A673 (cell line): Measurements from ENCODE around the gene FOXF2. TPM values are rescaled to one million over a fixed set of nuclear protein-coding genes. Genes with fewer than 3 reads are reported as not detected.
A peak's percentile ranks its signal among the peaks of the same experiment; 100 is the strongest.

Experiments
- BruUV-seq: library from RNA; stranded (reverse); fragments of 400-500 nt; replicated peaks from 2 replicates; lab custom pipeline; 2021; lab: Mats Ljungman, UMichigan
- CTCF ChIA-PET: fragments of 300-600 bp; sonication (Branson Sonifier 250); formaldehyde crosslinking; loops from one replicate; lab custom pipeline; 2022; ENCODE audit warnings: antibody characterized with exemption; lab: Charles Lee
- POLR2A ChIA-PET: fragments of 300-600 bp; sonication (Branson Sonifier 250); formaldehyde crosslinking; loops from one replicate; lab custom pipeline; 2022; ENCODE audit warnings: antibody characterized with exemption; ENCODE audit not compliant: low non-redundant PET; lab: Charles Lee
- DNase-seq: peaks from one replicate; pipeline ENCODE4 v3.0.0-alpha.2; 2015; ENCODE audit warnings: low spot score
- H3K27ac ChIP-seq: fragments of 200-600 bp; sonication (generic); 2 replicates; pipeline ENCODE4 v1.5.1; 2016; ENCODE audit warnings: mixed run types, low read depth, mild to moderate bottlenecking, mixed read lengths, antibody characterized with exemption, low read length; ENCODE audit not compliant: poor library complexity, severe bottlenecking
- H3K27me3 ChIP-seq: fragments of 200-600 bp; sonication (generic); replicated peaks from 2 replicates; pipeline ENCODE4 v1.6.1; 2017; ENCODE audit warnings: mixed run types, low read depth, mild to moderate bottlenecking, mixed read lengths, antibody characterized with exemption, low read length; ENCODE audit not compliant: insufficient read depth, poor library complexity
- H3K36me3 ChIP-seq: fragments of 200-600 bp; sonication (generic); 2 replicates; pipeline ENCODE4 v1.6.1; 2016; ENCODE audit warnings: mixed run types, mild to moderate bottlenecking, mixed read lengths, antibody characterized with exemption, low read length; ENCODE audit not compliant: insufficient read depth, poor library complexity, severe bottlenecking
- H3K4me1 ChIP-seq: fragments of 200-600 bp; sonication (generic); 2 replicates; pipeline ENCODE4 v1.6.1; 2017; ENCODE audit warnings: mixed run types, mild to moderate bottlenecking, mixed read lengths, antibody characterized with exemption, low read length; ENCODE audit not compliant: insufficient read depth, poor library complexity, severe bottlenecking
- H3K4me3 ChIP-seq: fragments of 200-600 bp; sonication (generic); 2 replicates; pipeline ENCODE4 v1.5.1; 2016; ENCODE audit warnings: low read depth, mixed run types, mild to moderate bottlenecking, mixed read lengths, low read length; ENCODE audit not compliant: poor library complexity, severe bottlenecking
- H3K9me3 ChIP-seq: fragments of 200-600 bp; sonication (generic); 2 replicates; pipeline ENCODE4 v1.6.1; 2016; ENCODE audit warnings: mixed run types, low read depth, mild to moderate bottlenecking, mixed read lengths, antibody characterized with exemption, low read length; ENCODE audit not compliant: poor library complexity, severe bottlenecking
- EZH2 ChIP-seq: fragments of 200-600 bp; sonication (generic); IDR thresholded peaks from 2 replicates; pipeline ENCODE4 v1.6.1; 2017; ENCODE audit warnings: borderline replicate concordance, low read depth, mild to moderate bottlenecking, mixed read lengths, antibody characterized with exemption, low read length; ENCODE audit not compliant: poor library complexity, severe bottlenecking
- intact Hi-C: fragments of 100-400 bp; cut with micrococcal nuclease; formaldehyde crosslinking; loops from one replicate; pipeline ENCODE4 v1.10.0; 2022; ENCODE audit not compliant: unreplicated experiment
- total RNA-seq: library from RNA; stranded (reverse); gene quantifications from 2 replicates; pipeline ENCODE4 v1.2.3, GENCODE V29; 2021
- TF ChIP-seq, protein P1 (sequence below): fragments of 300-800, 200-600 bp; sonication (generic); conservative IDR thresholded peaks from 2 replicates; pipeline ENCODE4 v1.5.1; 2017; ENCODE audit warnings: low read depth, mild to moderate bottlenecking, antibody characterized with exemption, low read length, moderate library complexity, mixed read lengths

Gene FOXF2
- total RNA-seq, 1 experiment from 2014 or later: 0.13 TPM

DNA sequence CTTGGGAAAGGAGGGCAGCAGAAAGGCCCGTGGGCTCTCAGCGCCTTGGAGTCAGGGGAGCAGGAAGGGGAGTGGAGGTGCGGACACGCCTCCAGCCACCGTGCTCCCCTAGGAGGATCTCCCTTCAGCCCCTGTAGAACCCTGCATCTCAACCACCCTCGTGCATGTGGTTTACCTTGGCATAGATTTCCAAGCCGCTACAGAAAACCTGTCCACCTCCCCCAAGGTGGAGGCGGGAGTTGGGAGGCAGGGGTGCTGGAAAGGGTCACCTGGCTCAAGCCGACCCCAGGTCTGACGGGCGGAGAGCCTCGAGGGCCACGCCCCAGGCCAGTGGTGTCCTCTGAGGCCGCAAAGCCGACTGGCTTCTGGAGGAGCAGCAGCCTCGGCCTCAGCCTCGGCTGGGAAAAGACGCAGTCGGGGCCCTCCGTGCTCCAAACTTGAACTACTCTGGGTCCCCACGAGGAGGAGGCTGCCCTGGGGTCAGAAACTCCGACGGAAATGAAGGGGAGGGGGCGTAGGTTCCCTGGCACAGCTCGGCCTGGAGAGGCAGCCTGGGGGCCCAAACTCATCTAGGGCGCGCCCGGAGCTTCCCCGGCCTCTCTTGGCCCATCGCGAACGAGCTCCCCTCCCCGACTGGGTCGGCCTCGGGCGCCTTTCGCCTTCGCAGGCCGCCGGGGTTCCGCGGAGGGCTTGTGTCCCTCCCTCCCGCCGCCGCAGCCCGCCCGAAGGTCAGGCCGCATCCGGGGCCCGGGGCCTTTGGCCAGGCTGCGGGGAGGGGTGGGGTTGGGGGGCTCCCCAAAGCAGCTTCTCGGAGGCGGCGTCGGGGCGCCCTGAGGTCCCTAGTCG is 6.3 kb upstream of the FOXF2 start:
- Histone ChIP-seq H3K4me1 (no peaks in the 10 kb centered on the region), H3K9me3 (no peaks in the 10 kb centered on the region), H3K4me3 (no peak overlapping the region), H3K36me3 (no peaks in the 10 kb centered on the region), H3K27me3 (peaks cover 98% of the 10 kb centered on the region), H3K27ac (no peak overlapping the region)
- ChIA-PET POLR2A (no interaction called here), CTCF (interaction anchor here (0.7 kb wide), 1 partner anchor 14 kb away, joined by 10 read pairs; no protein-coding TSS in a partner anchor)
- TF ChIP-seq, protein P1, sequence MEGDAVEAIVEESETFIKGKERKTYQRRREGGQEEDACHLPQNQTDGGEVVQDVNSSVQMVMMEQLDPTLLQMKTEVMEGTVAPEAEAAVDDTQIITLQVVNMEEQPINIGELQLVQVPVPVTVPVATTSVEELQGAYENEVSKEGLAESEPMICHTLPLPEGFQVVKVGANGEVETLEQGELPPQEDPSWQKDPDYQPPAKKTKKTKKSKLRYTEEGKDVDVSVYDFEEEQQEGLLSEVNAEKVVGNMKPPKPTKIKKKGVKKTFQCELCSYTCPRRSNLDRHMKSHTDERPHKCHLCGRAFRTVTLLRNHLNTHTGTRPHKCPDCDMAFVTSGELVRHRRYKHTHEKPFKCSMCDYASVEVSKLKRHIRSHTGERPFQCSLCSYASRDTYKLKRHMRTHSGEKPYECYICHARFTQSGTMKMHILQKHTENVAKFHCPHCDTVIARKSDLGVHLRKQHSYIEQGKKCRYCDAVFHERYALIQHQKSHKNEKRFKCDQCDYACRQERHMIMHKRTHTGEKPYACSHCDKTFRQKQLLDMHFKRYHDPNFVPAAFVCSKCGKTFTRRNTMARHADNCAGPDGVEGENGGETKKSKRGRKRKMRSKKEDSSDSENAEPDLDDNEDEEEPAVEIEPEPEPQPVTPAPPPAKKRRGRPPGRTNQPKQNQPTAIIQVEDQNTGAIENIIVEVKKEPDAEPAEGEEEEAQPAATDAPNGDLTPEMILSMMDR: no peak
- TF ChIP-seq EZH2: no peak
- no TSS peak for BruUV-seq
- no peak for DNase-seq
- intact Hi-C loops: loop anchor here (5.0 to 10.0 kb wide), 3 partner anchors 468 to 791 kb away; no protein-coding TSS in a partner anchor

DNA sequence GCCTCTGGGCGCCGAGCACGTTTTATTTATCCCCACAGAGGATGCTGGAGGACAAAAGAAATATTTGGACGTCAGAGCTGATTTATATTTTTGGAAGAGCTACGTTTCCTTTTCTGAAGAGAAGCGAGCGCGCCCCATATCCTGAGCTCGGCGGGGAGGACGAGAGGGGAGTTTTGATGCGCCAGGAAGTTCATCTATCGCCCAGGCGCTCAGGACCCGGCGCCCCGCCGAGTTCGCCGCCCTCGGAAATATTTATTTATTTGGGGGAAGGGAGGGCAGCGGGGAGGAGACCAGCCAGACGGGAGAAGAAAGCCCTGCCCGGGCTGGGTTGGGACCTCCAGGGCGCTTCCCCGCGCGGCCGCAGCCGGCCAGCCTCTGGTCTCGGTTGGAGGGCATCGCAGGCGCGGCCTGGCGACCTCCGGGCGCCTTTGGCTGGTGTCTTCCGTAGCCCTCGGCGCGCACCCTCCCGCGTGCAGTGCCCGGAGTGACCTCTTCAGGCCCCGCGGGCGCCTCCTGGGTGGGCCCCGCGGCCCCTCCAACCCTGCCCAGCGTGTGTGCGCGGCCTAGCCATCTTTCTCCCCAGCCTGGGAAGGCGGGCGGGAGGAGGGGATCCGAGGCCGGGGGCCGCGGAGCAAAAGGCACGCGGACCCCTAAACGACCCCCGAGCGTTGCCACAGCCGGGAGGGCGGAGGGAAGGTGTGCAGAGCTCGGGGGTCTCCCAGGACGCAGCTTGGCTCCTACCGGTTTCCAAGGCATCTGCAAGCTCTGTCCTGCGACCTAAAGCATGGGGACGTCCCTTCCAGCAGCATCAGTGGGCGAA is 5.4 kb upstream of the FOXF2 start:
- DNase-seq: no peak
- Histone ChIP-seq H3K4me1 (no peaks in the 10 kb centered on the region), H3K27me3 (peaks cover 98% of the 10 kb centered on the region), H3K4me3 (no peak overlapping the region), H3K27ac (no peak overlapping the region), H3K36me3 (no peaks in the 10 kb centered on the region), H3K9me3 (no peaks in the 10 kb centered on the region)
- TF ChIP-seq EZH2: peak; percentile 66
- TF ChIP-seq, protein P1: no peak
- BruUV-seq: no TSS peak
- ChIA-PET POLR2A (no interaction called here), CTCF (interaction anchor here (0.7 kb wide), 1 partner anchor 13 kb away, joined by 10 read pairs; no protein-coding TSS in a partner anchor)
- intact Hi-C loops: loop anchor here (5.0 to 10.0 kb wide), 3 partner anchors 469 to 792 kb away; no protein-coding TSS in a partner anchor

DNA sequence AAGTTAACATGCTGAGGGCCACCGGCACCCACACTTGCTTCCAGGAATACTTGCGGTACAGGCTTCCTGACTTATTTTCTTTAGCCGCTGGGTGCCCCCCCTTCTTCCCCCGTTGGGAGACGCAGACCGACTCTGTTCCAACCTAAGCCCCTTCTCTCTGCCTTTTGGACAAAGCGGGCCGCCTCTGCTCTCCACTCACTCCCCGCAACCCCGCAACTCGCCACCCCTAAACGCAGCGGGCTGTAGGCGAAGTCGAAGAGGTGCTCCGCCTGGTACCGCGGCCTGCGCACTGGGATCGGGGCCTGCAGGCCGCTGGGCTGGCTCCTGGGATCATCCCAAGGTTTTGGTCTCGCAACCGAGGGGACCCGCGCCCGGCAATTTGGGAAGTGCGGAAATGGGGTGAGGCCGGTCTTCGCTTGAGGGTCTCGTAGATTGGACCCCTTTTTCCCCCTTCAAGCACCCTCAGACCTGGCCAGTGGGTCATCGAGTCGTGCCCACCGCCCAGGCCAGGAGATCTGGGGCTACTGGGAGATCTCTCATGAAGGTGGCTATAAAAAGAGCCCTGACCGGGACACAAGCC is 4.7 kb upstream of the FOXF2 start:
- intact Hi-C loops: loop anchor here (5.0 to 10.0 kb wide), 4 partner anchors 470 to 792 kb away; no protein-coding TSS in a partner anchor
- POLR2A ChIA-PET: no interaction called here
- no peak for TF ChIP-seq EZH2
- TF ChIP-seq, protein P1: no peak
- Histone ChIP-seq H3K9me3 (no peaks in the 10 kb centered on the region), H3K4me3 (no peak overlapping the region), H3K27me3 (peaks cover 95% of the 10 kb centered on the region), H3K27ac (no peak overlapping the region), H3K36me3 (no peaks in the 10 kb centered on the region), H3K4me1 (no peaks in the 10 kb centered on the region)
- CTCF ChIA-PET: no interaction called here
- no TSS peak for BruUV-seq
- no peak for DNase-seq
